H54 (cell line): ENCODE results near the gene LURAP1L.
A peak's percentile ranks its signal among the peaks of the same experiment; 100 is the strongest.

Experiments used
- DNase-seq: peaks from one replicate; pipeline ENCODE4 v3.0.0; 2011; ENCODE audit warnings: low spot score, mixed read lengths; ENCODE audit not compliant: insufficient read length
- FAIRE-seq: peaks from 3 replicates; lab custom pipeline; 2011; peaks lifted over from hg19 to GRCh38; lab: Jason Lieb, UNC
- POLR2A ChIP-seq: IDR thresholded peaks from 2 replicates; pipeline ENCODE4 v1.6.1; 2011; ENCODE audit warnings: low read depth, mild to moderate bottlenecking, low read length

LURAP1L gene

DNA sequence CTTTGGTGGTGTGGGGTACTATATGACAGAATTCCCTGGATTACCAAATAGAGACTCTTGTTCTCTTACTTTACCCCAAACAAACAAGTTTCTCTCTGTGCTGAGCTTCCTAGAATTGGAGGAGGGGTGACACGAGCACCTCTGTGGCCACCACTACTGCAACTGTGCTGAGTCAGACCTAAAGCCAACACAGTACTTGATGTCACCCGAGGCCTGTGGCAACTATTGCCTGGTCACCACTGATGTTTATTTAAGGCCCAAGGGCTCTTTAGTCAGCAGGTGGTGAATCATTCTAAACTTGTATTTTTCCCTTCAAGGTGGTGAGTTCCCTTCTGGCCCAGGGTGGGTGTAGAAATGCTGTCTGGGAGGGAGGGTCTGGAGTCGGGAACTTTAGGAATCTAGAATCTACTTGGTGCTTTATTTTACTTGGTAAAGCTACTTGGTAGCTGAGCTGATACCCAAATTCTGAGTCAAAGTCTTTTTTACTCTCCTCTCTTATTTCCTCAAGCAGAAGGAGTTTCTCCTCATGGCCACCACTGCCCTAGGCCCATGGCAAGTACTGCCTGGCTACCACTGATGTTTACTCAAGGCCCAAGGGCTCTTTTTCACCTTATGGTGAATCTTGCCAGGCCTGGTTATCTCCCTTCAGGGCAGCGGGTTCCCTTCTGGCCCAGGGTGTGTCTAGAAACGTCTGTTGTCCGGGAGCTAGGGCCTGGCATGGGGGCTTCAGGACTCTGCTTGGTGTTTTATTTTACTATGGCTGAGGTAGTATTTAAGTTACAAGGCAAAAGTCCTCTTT is 9.8 kb downstream of the LURAP1L start:
- peak; percentile 100 for FAIRE-seq
- no peak for TF ChIP-seq POLR2A
- DNase-seq: no peak

GRCh38 chr9:12785260-12785770 is 10.5 kb downstream of the LURAP1L start:
- FAIRE-seq: peak; percentile 87

DNA sequence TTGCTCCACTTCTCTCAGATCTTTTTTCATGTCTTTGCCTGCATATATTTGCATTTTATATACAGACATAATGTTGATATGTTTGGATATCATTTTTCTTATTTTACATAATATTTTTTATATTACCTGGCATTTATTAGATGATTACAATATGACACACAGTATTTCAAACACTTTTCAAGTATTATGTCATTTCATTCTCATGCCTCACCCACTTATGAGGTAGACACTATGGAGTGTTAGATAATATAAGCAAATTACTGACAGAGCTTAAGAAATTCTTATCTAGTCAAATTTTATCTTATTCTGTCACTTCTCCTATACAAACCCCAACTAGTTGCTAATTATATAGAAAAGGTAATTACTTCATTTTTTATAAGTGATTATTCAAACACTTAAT is 11.1 kb downstream of the LURAP1L start:
- FAIRE-seq (no peak), DNase-seq (no peak)
- no peak for TF ChIP-seq POLR2A

More at GRCh38 chr9:12785260-12785770, 10.5 kb downstream of the LURAP1L start:
- no peak for DNase-seq
- TF ChIP-seq POLR2A: no peak

DNA sequence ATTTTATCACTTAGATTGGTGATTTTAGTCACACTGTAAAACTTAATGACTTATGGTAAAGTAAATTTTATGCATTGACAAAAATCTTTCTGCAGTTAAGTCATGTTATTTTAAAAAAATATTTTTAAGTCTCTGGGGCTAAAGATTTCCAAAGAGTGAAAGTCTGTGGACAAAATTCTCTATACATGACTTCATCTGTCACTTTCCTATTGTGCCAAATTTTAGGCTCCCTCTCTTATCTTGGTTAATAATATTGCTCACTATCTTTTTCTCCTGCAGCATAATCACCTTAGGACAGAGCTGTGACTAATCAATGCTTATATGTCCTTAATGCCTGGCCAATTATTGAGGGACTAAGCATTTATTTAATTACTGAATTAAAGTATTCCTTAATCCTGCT is 15.2 kb downstream of the LURAP1L start:
- DNase-seq (no peak), FAIRE-seq (peak; percentile 38)
- no peak for TF ChIP-seq POLR2A

DNA sequence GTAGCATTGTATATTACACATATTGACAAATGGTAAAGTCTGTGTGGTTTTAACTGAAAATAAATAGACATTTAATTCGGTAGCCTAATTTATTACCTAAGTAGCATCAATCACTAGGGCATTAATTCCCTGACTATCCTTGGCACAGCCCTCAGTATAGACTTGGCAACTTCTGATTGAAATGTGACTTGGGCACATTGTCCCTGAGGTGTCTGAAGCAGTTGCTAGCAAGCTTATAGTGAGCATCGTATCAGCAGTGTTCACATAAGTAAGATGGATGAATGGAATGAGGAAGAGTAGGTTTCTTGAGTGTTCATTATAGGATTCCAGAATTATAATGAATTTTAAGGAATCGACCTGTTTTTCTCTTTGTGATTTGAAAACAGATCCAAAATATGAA is 16.1 kb downstream of the LURAP1L start:
- TF ChIP-seq POLR2A: no peak
- FAIRE-seq (no peak), DNase-seq (no peak)

GRCh38 chr9:12794101-12794799 is 19.4 kb downstream of the LURAP1L start:
- DNase-seq: no peak
- TF ChIP-seq POLR2A: no peak
- FAIRE-seq: peak; percentile 6

DNA sequence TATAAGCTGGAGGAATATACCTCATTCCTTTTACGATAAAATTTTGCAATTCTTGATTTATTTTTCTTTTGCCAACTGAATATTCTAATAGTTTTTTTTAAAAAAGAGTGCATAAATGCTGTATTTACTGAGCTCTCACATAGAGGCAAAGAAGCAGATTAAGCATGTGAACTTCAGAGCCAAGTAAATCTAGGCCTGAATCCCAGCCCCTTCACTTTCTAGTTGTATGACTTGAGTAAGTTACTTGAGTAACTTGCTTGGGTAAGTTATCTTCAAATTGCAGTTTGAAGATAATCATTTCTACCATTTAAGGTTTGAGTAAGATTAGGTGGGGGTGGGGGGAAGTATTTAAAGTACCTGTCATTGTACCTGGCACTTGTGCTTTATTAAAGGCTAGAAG is 21.8 kb downstream of the LURAP1L start:
- no peak for TF ChIP-seq POLR2A
- DNase-seq (no peak), FAIRE-seq (peak; percentile 20)

DNA sequence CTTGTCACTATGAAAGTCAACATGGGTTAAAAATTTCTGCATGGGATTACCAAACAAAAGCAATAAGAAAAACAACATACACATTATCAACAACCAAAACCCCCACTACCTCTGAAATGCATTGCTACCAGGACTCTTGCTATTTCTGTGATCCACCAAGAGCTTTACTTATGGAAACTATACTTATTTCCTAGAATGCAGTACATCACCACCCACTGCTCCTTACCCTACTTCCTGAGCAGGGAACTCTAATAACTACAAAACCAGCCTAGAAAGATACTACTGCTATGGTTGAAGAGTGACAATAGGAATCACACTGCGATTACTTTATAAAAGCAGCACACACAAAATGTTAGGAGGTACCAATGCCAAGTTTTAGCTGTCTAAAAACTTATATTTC is 22.2 kb downstream of the LURAP1L start:
- no peak for TF ChIP-seq POLR2A
- peak; percentile 20 for FAIRE-seq
- DNase-seq: no peak

GRCh38 chr9:12798066-12798770 is 23.4 kb downstream of the LURAP1L start:
- DNase-seq (no peak), FAIRE-seq (peak; percentile 48)
- TF ChIP-seq POLR2A: no peak

GRCh38 chr9:12801187-12801586 is 26.4 kb downstream of the LURAP1L start:
- no peak for DNase-seq
- TF ChIP-seq POLR2A: no peak
- FAIRE-seq: no peak

- no peak for TF ChIP-seq POLR2A
- FAIRE-seq: no peak
Observed at GRCh38 chr9:12801663-12802062, 26.8 kb downstream of the LURAP1L start.

GRCh38 chr9:12802093-12802492 is 27.3 kb downstream of the LURAP1L start:
- DNase-seq: no peak
- TF ChIP-seq POLR2A: no peak
- no peak for FAIRE-seq

More at GRCh38 chr9:12801663-12802062, 26.8 kb downstream of the LURAP1L start:
- DNase-seq: no peak

DNA sequence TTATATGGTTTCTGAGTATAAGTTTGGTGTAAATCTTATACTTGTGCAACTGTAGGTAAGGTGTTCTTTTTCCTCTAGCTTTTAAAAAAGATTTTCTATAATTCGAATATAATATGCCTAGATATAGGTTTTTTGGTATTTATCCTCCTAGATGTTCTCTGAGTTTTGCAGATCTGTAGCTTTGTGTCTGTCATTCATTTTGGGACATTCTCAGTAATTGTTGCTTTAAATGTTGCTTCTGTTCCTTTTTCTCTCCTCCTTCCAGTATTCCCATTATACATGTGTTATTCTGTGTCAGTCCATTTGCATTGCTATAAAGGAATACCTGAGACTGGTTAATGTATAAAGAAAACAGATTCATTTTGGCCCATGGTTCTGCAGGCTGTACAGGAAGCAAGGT is 33.7 kb downstream of the LURAP1L start:
- no peak for TF ChIP-seq POLR2A
- DNase-seq (no peak), FAIRE-seq (no peak)

DNA sequence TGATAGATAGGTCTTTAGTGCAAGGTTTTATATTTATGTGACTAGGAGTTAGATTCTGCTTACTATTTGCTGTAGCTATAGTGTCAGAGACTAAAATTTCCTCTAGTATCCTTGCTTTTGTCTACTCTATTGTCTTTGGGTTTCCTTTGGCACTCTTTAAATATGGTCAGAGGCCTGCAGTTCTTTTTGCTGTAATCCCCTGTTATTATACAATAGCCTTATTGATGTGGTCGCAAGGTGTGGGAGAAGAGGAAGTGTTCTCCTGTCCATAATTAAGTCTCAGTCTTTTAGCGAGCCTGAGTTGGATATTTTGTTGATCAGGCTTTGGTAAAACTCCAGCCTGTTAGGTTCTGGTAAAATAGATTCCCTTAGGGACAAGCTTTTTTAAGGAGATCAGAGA is 34.9 kb downstream of the LURAP1L start:
- no peak for TF ChIP-seq POLR2A
- no peak for DNase-seq
- FAIRE-seq: no peak
